Measurements from ENCODE around the gene NSD2.

- TF ChIP-seq CTCF (IDR thresholded peaks at IDR 0.05) (no peak), EZH2phosphoT487 (IDR thresholded peaks at IDR 0.05) (no peak)
These were observed 105.5 kb downstream of the NSD2 start for GRCh38 chr4:1976416-1977352.
